HCT116 (cell line): ENCODE data around the gene SLC9B1. TPM values are rescaled to one million over a fixed set of nuclear protein-coding genes. Genes with fewer than 3 reads are reported as not detected.

Experiments used
- ATAC-seq: fragments of 200-7000 bp; cut with Tn5 transposase; 2 replicates; pipeline ENCODE4 v1.9.1; 2020; ENCODE audit warnings: mild to moderate bottlenecking, moderate library complexity
- BruUV-seq: library from RNA; stranded (reverse); fragments of 400-500 nt; replicated peaks from 2 replicates; lab custom pipeline; 2021; lab: Mats Ljungman, UMichigan
- CTCF ChIA-PET: fragments of 300-600 bp; sonication (Branson Sonifier 250); formaldehyde crosslinking; loops from one replicate; lab custom pipeline; 2021; ENCODE audit warnings: antibody characterized with exemption; lab: Charles Lee
- POLR2A ChIA-PET: fragments of 300-600, 350-600 bp; sonication (Branson Sonifier 250); formaldehyde crosslinking; loops from one replicate; lab custom pipeline; 2021; ENCODE audit warnings: antibody characterized with exemption; lab: Charles Lee
- RAD21 ChIA-PET, 2 experiments: fragments of 300-600 bp; sonication (Branson Sonifier 250); formaldehyde crosslinking; loops; one replicate each; lab custom pipeline; 2023; ENCODE audit warnings: low total read pairs in 2 of 2; ENCODE audit not compliant: uncharacterized antibody in 2 of 2, unreplicated experiment in 2 of 2, low non-redundant PET in 1 of 2; lab: Charles Lee
- DNase-seq: peaks from one replicate; pipeline ENCODE4 v3.0.0-alpha.2; 2010; ENCODE audit warnings: low read depth, low spot score
- H2AFZ ChIP-seq: fragments of 200-600 bp; shearing (Covaris generic), sonication (generic); 2 replicates; pipeline ENCODE4 v1.6.1; 2017; ENCODE audit warnings: low read depth, mixed run types, mixed read lengths, antibody characterized with exemption, low read length; ENCODE audit not compliant: poor library complexity, severe bottlenecking
- H3K27ac ChIP-seq: 2 replicates; pipeline ENCODE4 v1.5.1; 2012; ENCODE audit warnings: low read depth, low read length
- H3K27me3 ChIP-seq: fragments of 200-600 bp; sonication (generic); 2 replicates; pipeline ENCODE4 v1.6.1; 2016; ENCODE audit warnings: mixed run types, low read length, mixed read lengths; ENCODE audit not compliant: insufficient read depth
- H3K36me3 ChIP-seq, 2 experiments: fragments of 200-500 bp in 1 of 2; fragments of 200-600 bp in 1 of 2; sonication (Bioruptor generic) in 1 of 2; sonication (generic) in 1 of 2; 2 replicates each; pipeline versions ENCODE4 v1.5.1 to v1.6.1; 2014 to 2016; ENCODE audit warnings: low read length in 2 of 2, inconsistent platforms in 1 of 2, mixed read lengths in 1 of 2, mixed run types in 1 of 2; ENCODE audit not compliant: insufficient read depth in 2 of 2, control insufficient read depth in 1 of 2
- H3K4me1 ChIP-seq, 2 experiments: fragments of 200-600 bp in 1 of 2; sonication (generic) in 1 of 2; 2 replicates each; pipeline versions ENCODE4 v1.5.1 to v1.6.1; 2012 to 2017; ENCODE audit warnings: low read length in 2 of 2, inconsistent platforms in 1 of 2, mild to moderate bottlenecking in 1 of 2, mixed read lengths in 1 of 2, mixed run types in 1 of 2, moderate library complexity in 1 of 2; ENCODE audit not compliant: insufficient read depth in 2 of 2, control insufficient read depth in 1 of 2
- H3K4me2 ChIP-seq: fragments of 200-600 bp; sonication (generic); 2 replicates; pipeline ENCODE4 v1.6.1; 2017; ENCODE audit warnings: mixed run types, low read length, mixed read lengths
- H3K4me3 ChIP-seq, 2 experiments: fragments of 200-600 bp in 1 of 2; sonication (generic) in 1 of 2; replicated peaks in 1 of 2; 2 replicates each; pipeline ENCODE4 v1.5.1; 2011 to 2016; ENCODE audit warnings: low read length in 2 of 2, control low read depth in 1 of 2, low read depth in 1 of 2, mild to moderate bottlenecking in 1 of 2, mixed read lengths in 1 of 2, mixed run types in 1 of 2
- H3K79me2 ChIP-seq: fragments of 200-600 bp; sonication (generic); 2 replicates; pipeline ENCODE4 v1.6.1; 2017; ENCODE audit warnings: mild to moderate bottlenecking, mixed run types, low read length, moderate library complexity, mixed read lengths; ENCODE audit not compliant: insufficient read depth
- H3K9ac ChIP-seq: fragments of 200-600 bp; sonication (generic); 2 replicates; pipeline ENCODE4 v1.6.1; 2016; ENCODE audit warnings: low read length, mixed read lengths
- H3K9me2 ChIP-seq: fragments of 200-600 bp; sonication (generic), shearing (Covaris generic); 2 replicates; pipeline ENCODE4 v1.6.1; 2017; ENCODE audit warnings: mixed run types, mild to moderate bottlenecking, moderate library complexity; ENCODE audit not compliant: insufficient read depth
- H3K9me3 ChIP-seq, 2 experiments: fragments of 200-500 bp in 1 of 2; fragments of 200-600 bp in 1 of 2; sonication (Bioruptor generic) in 1 of 2; sonication (generic) in 1 of 2; 2 replicates each; pipeline ENCODE4 v1.6.1; 2014 to 2017; ENCODE audit warnings: low read length in 2 of 2, mixed read lengths in 2 of 2, inconsistent platforms in 1 of 2, low read depth in 1 of 2, mild to moderate bottlenecking in 1 of 2, mixed run types in 1 of 2, moderate library complexity in 1 of 2; ENCODE audit not compliant: control insufficient read depth in 1 of 2, insufficient read depth in 1 of 2
- H4K20me1 ChIP-seq: fragments of 200-600 bp; sonication (generic), shearing (Covaris generic); 2 replicates; pipeline ENCODE4 v1.6.1; 2017; ENCODE audit warnings: mixed run types, mild to moderate bottlenecking, moderate library complexity; ENCODE audit not compliant: insufficient read depth
- ATF3 ChIP-seq: IDR thresholded peaks from 2 replicates; pipeline ENCODE4 v1.6.1; 2012
- CEBPB ChIP-seq: IDR thresholded peaks from 2 replicates; pipeline ENCODE4 v1.6.1; 2012; ENCODE audit warnings: low read depth
- CTCF ChIP-seq, 3 experiments: fragments of 200-600 bp in 1 of 3; sonication (generic) in 1 of 3; IDR thresholded peaks in 2 of 3; conservative IDR thresholded peaks in 1 of 3; 2 replicates each; pipeline ENCODE4 v1.5.1; 2012 to 2017; ENCODE audit warnings: low read depth in 2 of 3, low read length in 2 of 3, antibody characterized with exemption in 1 of 3, borderline replicate concordance in 1 of 3, control low read depth in 1 of 3, mild to moderate bottlenecking in 1 of 3, mixed read lengths in 1 of 3, mixed run types in 1 of 3, moderate library complexity in 1 of 3; ENCODE audit not compliant: insufficient read depth in 1 of 3
- ELF1 ChIP-seq: IDR thresholded peaks from 2 replicates; pipeline ENCODE4 v1.6.1; 2012; ENCODE audit warnings: low read depth, borderline replicate concordance
- FOSL1 ChIP-seq: IDR thresholded peaks from 2 replicates; pipeline ENCODE4 v1.6.1; 2012; ENCODE audit warnings: low read depth
- JUND ChIP-seq: IDR thresholded peaks from 2 replicates; pipeline ENCODE4 v1.6.1; 2012
- MAX ChIP-seq: IDR thresholded peaks from 2 replicates; pipeline ENCODE4 v1.6.1; 2012
- RAD21 ChIP-seq: IDR thresholded peaks from 2 replicates; pipeline ENCODE4 v1.6.1; 2012; ENCODE audit warnings: low read depth, mild to moderate bottlenecking
- SIN3A ChIP-seq: IDR thresholded peaks from 2 replicates; pipeline ENCODE4 v1.6.1; 2012; ENCODE audit warnings: low read depth
- TCF7L2 ChIP-seq: IDR thresholded peaks from 2 replicates; pipeline ENCODE4 v1.7.0; 2011; ENCODE audit warnings: borderline replicate concordance, inconsistent platforms; ENCODE audit not compliant: insufficient read depth, insufficient read length; ENCODE audit errors: extremely low read depth
- YY1 ChIP-seq: IDR thresholded peaks from 2 replicates; pipeline ENCODE4 v1.6.1; 2011; ENCODE audit warnings: low read length, low read depth, moderate library complexity, mild to moderate bottlenecking; ENCODE audit not compliant: insufficient replicate concordance; ENCODE audit errors: extremely low read depth
- ZBTB33 ChIP-seq: IDR thresholded peaks from 2 replicates; pipeline ENCODE4 v1.6.1; 2011; ENCODE audit warnings: mild to moderate bottlenecking, low read length, moderate library complexity; ENCODE audit not compliant: insufficient replicate concordance; ENCODE audit errors: extremely low read depth
- intact Hi-C: fragments of 100-400 bp; cut with micrococcal nuclease; formaldehyde crosslinking; loops from 2 replicates; pipeline ENCODE4 v1.10.0; 2022
- total RNA-seq: library from RNA; stranded (reverse); gene quantifications from one replicate; pipeline ENCODE4 v1.2.1, GENCODE V29; 2021; ENCODE audit not compliant: unreplicated experiment

SLC9B1 gene
- total RNA-seq, 1 experiment from 2014 or later = 0.74 TPM

GRCh38 chr4:103030791-103031190 is 11.3 kb upstream of the SLC9B1 start:
- Histone ChIP-seq H3K4me3 (no peak overlapping the region), H4K20me1 (no peaks in the 10 kb centered on the region; the same call in 1 of the 2 replicates), H3K4me1 (no peaks in the 10 kb centered on the region), H3K27me3 (no peaks in the 10 kb centered on the region), H3K9me2 (no peaks in the 10 kb centered on the region), H2AFZ (no peak overlapping the region), H3K4me2 (no peak overlapping the region), H3K36me3 (no peaks in the 10 kb centered on the region), H3K79me2 (no peaks in the 10 kb centered on the region), H3K9ac (no peak overlapping the region), H3K27ac (no peak overlapping the region), H3K9me3 (no peaks in the 10 kb centered on the region)
- POLR2A ChIA-PET = no interaction called here
- DNase-seq (no peak), ATAC-seq (no peak)
- RAD21 ChIA-PET = no interaction called here
- no peak for TF ChIP-seq CTCF (IDR thresholded peaks at IDR 0.05 in 2 of 3, conservative IDR thresholded peaks at IDR 0.05 in 1 of 3; ENCODE audit: borderline replicate concordance in 1 of 3, insufficient read depth in 1 of 3, low read depth in 2 of 3, low read length in 2 of 3)
- TF ChIP-seq CEBPB = no peak
- TF ChIP-seq SIN3A = no peak
- no peak for TF ChIP-seq RAD21
- TF ChIP-seq ELF1 = no peak
- TF ChIP-seq YY1 = no peak
- no peak for TF ChIP-seq JUND
- no peak for TF ChIP-seq TCF7L2
- no peak for TF ChIP-seq ATF3
- no peak for TF ChIP-seq MAX
- no peak for TF ChIP-seq FOSL1
- TF ChIP-seq ZBTB33 = no peak
- CTCF ChIA-PET = no interaction called here
- intact Hi-C loops = loop anchor here (5.0 kb wide), 1 partner anchor 62 kb away; no protein-coding TSS in a partner anchor
- no TSS peak for BruUV-seq
